Measurements from ENCODE around the gene ACTL10.

ACTL10 gene

GRCh38 chr20:33677991-33678702 is 11.4 kb downstream of the ACTL10 start:
- no peak for DNase-seq

GRCh38 chr20:33679758-33680485 is 13.2 kb downstream of the ACTL10 start:
- DNase-seq: peak; percentile 68

DNA sequence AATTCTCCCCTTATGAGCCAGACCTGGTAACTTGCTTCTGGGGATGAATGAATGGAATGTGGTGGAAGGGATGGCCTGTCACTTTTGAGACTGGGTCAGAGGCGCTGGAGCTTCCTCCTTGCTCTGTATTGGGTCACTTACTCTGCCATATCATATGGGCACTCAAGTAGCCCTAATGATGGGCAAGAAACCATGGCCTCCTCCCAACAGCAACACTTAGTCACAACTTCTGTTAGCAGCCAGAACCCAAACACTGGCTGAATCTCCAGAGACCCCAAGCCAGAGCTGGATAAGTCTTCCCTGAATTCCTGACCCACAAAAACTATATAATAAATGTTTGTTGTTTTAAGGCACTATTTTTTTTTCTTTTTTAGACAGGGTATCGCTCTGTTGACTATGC is 13.9 kb downstream of the ACTL10 start:
- no peak for DNase-seq

- no peak for DNase-seq
These were observed 14.5 kb downstream of the ACTL10 start for GRCh38 chr20:33681288-33681687.

- no peak for DNase-seq
These were observed 15.1 kb downstream of the ACTL10 start for GRCh38 chr20:33681728-33682353.

GRCh38 chr20:33684533-33685327 is 18.0 kb downstream of the ACTL10 start:
- DNase-seq: no peak

DNA sequence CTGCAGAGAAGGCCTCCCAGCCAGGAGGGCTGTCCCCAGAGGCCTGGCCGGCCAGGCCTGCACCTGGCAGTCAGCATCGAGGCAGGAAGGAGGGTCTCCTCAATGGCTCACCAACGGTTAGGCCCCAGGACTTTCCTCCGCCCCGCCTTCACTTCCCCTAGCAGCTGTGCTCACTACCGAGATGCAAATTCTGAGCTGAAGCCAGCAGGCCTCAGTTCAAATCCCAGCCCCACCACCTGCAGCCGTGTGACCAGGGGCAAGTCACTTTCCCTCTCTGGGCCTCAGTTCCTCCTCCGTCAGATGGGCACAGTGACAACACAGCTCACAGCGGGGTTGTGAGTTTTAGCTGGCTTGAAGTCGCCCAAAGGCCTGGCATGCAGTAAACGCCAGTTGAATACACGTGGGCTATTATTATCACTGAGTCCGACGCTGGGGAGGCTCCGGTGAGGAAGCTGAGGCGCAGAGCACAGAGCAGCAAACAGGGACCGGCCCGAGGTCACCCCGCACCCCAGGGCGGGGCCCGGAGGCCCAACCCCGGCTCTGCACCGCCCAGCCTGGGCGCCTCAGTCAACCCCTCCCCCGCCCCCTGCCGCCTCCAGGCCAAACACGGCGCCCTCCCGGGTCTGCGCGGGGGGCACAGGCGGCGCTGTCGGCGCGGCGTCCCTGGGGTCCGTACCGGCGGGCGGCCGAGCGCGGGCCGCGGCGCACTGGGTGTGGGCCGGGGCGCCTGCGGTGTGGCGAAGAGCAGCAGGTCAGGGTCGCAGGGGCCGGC is 18.8 kb downstream of the ACTL10 start:
- DNase-seq: peak; percentile 60

DNA sequence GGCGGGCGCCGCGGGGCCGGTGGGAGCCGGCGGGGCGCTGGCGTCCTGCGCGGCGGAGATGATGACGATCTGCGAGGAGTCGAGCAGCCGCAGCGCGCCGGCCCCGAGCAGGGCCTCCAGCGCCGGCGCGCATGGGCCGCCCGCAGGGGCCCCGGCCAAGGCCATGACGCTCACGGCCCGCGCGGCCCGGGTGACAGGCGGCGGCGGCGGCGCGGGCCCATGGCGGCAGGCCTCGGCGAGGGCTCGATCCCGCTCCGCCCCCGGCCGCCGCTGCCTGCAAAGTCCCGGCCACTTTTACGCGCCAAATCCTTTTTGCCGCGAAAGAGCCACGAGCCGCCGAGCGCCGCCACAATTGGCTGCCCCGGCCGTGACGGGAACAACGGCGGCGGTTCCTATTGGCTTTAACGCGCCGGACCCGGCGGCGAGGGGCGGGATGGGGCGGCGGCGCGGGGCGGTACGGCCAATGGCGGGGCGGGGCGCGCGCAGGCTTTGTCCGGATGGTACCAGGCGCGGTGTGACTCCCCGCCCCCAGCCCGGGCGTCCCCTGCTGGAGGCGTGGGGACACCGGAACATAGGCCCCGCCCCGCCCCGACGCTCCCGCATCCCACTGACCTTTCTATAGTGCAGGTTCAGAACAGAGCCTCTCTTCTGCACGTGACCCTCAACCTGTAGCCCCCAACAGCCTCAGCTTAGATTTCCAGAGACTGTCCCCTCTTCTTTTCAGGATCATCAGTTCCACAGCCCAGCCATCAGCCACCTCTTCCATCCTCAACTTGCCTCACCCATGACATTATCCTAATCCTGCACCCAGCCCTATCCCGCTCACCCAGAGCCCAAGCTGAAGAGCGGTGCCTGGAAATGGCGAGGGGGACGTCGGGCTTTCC is 19.6 kb downstream of the ACTL10 start, which contains the start of gene E2F1:
TSS of gene E2F1 (minus strand) at position 286 of the 884 bp plus-strand sequence. CDS start at position 165, 121 bp downstream.
- DNase-seq: peak; percentile 97

GRCh38 chr20:33686984-33687366 is 20.2 kb downstream of the ACTL10 start:
- DNase-seq: no peak

- DNase-seq: no peak
These were observed 20.7 kb downstream of the ACTL10 start for GRCh38 chr20:33687370-33687915.

DNA sequence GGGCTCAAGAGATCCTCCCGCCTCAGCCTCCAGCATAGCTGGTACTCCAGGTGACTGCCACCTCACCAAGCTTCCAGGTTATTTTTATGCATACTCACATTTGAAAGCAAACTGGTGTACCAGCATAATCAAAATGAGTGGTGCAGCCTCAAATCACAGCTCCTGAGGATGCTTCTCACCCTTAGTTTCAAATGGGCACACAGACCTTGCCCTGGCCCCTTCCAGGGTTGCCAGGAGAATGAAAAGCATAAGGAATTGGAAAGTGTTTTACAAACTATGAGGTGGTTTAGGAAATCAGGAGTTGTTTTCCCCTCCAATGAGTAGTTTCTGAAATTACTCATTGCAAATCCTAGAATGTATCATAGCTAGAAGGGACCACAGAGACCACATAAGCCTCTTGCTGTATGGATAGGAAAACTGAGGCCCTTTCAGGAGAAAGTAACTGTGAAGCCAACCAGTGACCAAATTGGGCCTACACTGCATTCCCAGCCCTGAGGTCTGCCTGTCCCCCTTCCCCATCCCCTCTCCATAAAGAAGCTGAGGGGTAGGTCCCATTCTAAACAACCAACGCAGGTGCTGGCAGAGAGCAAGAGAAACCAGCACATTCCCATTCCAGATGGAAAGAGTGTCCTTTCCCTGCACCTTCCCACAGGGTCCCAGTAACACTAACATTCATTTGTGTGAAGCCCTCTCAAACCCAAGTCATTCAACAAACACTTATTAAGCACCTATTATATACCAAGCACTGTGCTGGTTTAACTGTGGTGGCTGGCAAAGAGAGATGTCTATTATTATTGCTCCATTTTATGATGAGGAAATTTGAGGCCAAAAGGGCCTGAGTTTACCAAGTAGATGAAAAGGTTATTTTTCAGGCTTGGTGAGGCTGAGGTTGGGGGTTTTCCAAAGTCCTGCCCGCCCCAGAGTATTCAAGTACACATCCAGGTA is 21.5 kb downstream of the ACTL10 start:
- no peak for DNase-seq

DNA sequence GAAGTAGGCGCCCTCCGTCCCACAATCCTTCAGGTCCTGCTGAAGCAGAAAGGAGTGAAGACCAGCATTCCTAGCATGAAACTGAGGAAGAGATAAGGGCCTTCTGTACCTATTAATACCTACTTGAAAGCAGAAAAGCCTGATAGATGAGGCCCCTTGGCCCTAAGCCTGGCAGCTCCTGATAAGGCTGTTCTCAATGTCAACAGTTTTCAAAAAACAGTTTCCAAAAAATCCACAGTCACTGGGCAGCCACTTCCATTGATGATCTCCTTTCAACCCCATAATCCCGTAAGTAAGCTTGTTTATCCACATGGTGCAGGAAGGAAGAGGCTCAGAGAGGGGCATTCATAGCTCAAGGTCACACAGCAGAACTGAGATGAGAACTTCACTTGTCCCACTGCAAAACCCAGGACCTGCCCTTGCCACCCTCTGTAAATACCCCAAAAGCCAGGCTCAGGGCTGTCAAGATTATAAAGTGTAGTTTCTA is 22.2 kb downstream of the ACTL10 start:
- DNase-seq: no peak

GRCh38 chr20:33689493-33689892 is 22.8 kb downstream of the ACTL10 start:
- no peak for DNase-seq

GRCh38 chr20:33689973-33690372 is 23.2 kb downstream of the ACTL10 start:
- peak; percentile 80 for DNase-seq

- no peak for DNase-seq
These were observed 26.5 kb downstream of the ACTL10 start for GRCh38 chr20:33693289-33693688.

GRCh38 chr20:33693741-33694638 is 27.2 kb downstream of the ACTL10 start:
- DNase-seq: no peak

DNA sequence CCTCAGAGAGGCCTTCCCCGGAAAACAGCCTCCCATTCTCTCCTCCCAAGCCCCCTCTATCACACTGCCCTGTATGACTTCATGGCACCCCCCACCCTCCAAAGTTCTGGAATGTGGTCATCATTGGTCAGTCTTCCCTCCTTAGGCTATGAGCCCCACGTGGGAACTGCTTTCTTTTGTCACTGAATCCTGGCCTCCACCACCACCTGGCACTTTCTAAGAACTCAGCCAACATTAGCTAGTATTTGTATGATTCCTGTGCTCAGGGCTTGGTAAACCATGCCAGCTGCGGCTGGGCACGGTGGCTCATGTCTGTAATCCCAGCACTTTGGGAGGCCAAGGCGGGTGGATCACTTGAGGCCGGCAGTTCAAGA is 27.9 kb downstream of the ACTL10 start:
- no peak for DNase-seq

- DNase-seq: no peak
These were observed 29.7 kb downstream of the ACTL10 start for GRCh38 chr20:33696448-33696847.

Data from CD4-positive, alpha-beta T cell treated with Interleukin-6 for 4 hours (primary cell).